Lung (tissue), 12 donors: Measurements from ENCODE around the gene COX4I1. TPM values are rescaled to one million over a fixed set of nuclear protein-coding genes. Genes with fewer than 3 reads are reported as not detected.

Source experiments
- ATAC-seq: fragments of 200-7000 bp; cut with Tn5 transposase; one replicate; pipeline ENCODE4 v1.9.1; 2020; ENCODE audit warnings: moderate number of reproducible peaks; ENCODE audit not compliant: insufficient read depth, low FRiP score
- DNase-seq, 3 donors: peaks; one replicate each; pipeline ENCODE4 v3.0.0-alpha.2; 2013 to 2017
- H3K27ac ChIP-seq, 2 donors: one replicate each; pipeline ENCODE4 v1.5.1; 2013; ENCODE audit warnings: mild to moderate bottlenecking in 2 of 2, moderate library complexity in 2 of 2, control low read depth in 1 of 2, inconsistent platforms in 1 of 2, low read depth in 1 of 2, low read length in 1 of 2
- H3K27me3 ChIP-seq, 3 donors: one replicate each; pipeline ENCODE4 v1.5.1; 2013; ENCODE audit warnings: low read length in 2 of 3; ENCODE audit not compliant: control insufficient read depth in 3 of 3, insufficient read depth in 3 of 3
- H3K36me3 ChIP-seq, 4 donors: one replicate each; pipeline ENCODE4 v1.5.1; 2013; ENCODE audit warnings: low read length in 4 of 4, mild to moderate bottlenecking in 1 of 4, moderate library complexity in 1 of 4; ENCODE audit not compliant: control insufficient read depth in 4 of 4, insufficient read depth in 4 of 4
- H3K4me1 ChIP-seq, 5 donors: one replicate each; pipeline ENCODE4 v1.5.1; 2013; ENCODE audit warnings: low read length in 5 of 5, mild to moderate bottlenecking in 2 of 5, moderate library complexity in 1 of 5; ENCODE audit not compliant: control insufficient read depth in 5 of 5, insufficient read depth in 5 of 5
- H3K4me3 ChIP-seq: one replicate; pipeline ENCODE4 v1.5.1; 2013; ENCODE audit warnings: mild to moderate bottlenecking, control low read depth, moderate library complexity
- H3K9ac ChIP-seq, 2 donors: one replicate each; pipeline ENCODE4 v1.5.1; 2013; ENCODE audit warnings: low read length in 2 of 2, control low read depth in 1 of 2; ENCODE audit not compliant: insufficient read depth in 1 of 2
- H3K9me3 ChIP-seq, 4 donors: one replicate each; pipeline ENCODE4 v1.5.1; 2013; ENCODE audit warnings: low read length in 3 of 4, mild to moderate bottlenecking in 1 of 4, moderate library complexity in 1 of 4; ENCODE audit not compliant: control insufficient read depth in 4 of 4, insufficient read depth in 3 of 4
- WGBS, 2 donors: extraction: QIAGEN DNeasy Blood & Tissue Kit; methylation state at CpG; one replicate each; pipeline ENCODE4 v1.1.7; 2013; 5-methylcytosine and 5-hydroxymethylcytosine counted together
- polyA plus RNA-seq, 2 donors: library from polyadenylated mRNA; stranded (reverse); fragments of 200-250 nt; gene quantifications; one replicate each; pipeline ENCODE4 v1.2.1, GENCODE V29; 2013
- total RNA-seq, 2 donors: library from RNA; depleted of rRNA in 1 of 2; stranded (reverse); fragments of >200 nt in 1 of 2; gene quantifications; one replicate each; pipeline ENCODE4 v1.2.1, GENCODE V29; 2014 to 2021
- TF ChIP-seq, protein P1 (sequence below): IDR thresholded peaks from 2 replicates; pipeline ENCODE4 v1.5.1; 2012; ENCODE audit warnings: mild to moderate bottlenecking; ENCODE audit errors: control extremely low read depth, extremely low read depth
- donor health status: control.
- donor health status: control.
- donor health status: Bipolar disorder and iron deficiency.
- donor health status: healthy.
- donor health status: DM: yes; HTN: yes; CAD: no.

The COX4I1 gene
- total and polyA plus RNA-seq, 4 donors, result 243 to 1,291 (median 532) TPM

DNA sequence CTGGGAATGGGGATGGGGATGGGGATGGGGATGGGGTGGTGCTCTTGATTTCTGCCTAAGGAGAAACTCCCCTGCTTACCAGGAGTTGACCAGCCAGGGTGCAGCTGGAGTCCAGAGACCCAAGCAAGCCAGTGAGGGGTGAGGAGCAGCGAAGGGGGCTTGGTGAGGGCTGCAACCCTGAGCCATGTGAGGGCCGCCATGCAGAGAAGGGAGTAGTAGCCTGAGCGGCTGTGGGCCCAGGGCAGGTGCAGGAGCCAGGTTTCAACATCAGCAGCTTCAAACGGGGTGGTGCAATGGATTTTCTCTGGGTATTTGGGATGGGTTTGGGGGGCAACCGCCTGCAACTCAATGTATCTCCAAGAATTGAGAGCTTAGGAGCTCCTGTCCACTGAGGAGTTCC, 35.2 kb downstream of the COX4I1 start:
- Histone ChIP-seq H3K36me3 (no peaks in the 10 kb centered on the region), H3K9me3 (peaks cover 0 to 4% (median 0%) of the 10 kb centered on the region in 4 donors), H3K9ac (no peak overlapping the region), H3K27ac (no peak overlapping the region), H3K4me1 (peaks cover 0 to 7% (median 0%) of the 10 kb centered on the region in 5 donors), H3K27me3 (peaks cover 0 to 6% (median 0%) of the 10 kb centered on the region in 3 donors), H3K4me3 (no peak overlapping the region)
- TF ChIP-seq, protein P1, sequence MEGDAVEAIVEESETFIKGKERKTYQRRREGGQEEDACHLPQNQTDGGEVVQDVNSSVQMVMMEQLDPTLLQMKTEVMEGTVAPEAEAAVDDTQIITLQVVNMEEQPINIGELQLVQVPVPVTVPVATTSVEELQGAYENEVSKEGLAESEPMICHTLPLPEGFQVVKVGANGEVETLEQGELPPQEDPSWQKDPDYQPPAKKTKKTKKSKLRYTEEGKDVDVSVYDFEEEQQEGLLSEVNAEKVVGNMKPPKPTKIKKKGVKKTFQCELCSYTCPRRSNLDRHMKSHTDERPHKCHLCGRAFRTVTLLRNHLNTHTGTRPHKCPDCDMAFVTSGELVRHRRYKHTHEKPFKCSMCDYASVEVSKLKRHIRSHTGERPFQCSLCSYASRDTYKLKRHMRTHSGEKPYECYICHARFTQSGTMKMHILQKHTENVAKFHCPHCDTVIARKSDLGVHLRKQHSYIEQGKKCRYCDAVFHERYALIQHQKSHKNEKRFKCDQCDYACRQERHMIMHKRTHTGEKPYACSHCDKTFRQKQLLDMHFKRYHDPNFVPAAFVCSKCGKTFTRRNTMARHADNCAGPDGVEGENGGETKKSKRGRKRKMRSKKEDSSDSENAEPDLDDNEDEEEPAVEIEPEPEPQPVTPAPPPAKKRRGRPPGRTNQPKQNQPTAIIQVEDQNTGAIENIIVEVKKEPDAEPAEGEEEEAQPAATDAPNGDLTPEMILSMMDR, result no peak
- DNase-seq (no peak), ATAC-seq (no peak)
- 92 to 93% methylated on average over 5 of the region's 5 CpGs for WGBS, 2 donors

DNA sequence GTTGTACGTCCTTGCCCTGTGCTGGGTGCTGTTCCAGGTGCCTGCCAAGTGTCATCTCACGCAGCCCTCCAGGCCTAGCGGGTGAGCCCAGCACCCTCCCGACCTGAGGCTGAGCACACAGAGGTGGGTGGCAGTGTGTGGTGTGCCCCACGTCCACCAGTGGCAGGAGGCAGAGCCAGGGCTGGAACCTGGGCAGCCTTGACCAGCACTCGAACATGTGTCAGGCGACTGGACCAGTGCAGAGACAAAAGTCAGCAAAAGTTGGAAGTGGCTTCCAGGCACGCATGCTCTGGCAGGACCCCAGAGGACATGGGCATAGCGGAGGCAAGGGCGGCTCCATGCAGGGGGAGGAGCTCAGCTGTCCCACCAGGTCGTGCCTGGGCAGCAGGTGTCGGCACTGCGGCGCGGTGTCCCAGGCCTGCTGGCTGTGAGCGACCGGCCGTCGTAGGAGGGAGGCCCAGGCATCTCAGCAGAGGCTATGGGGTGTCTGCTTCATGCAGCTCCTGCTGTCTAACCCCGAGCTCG, 35.8 kb downstream of the COX4I1 start:
- DNase-seq (no peak), ATAC-seq (no peak)
- Histone ChIP-seq H3K27ac (no peak overlapping the region), H3K36me3 (no peaks in the 10 kb centered on the region), H3K4me3 (no peak overlapping the region), H3K9me3 (peaks cover 0 to 4% (median 0%) of the 10 kb centered on the region in 4 donors), H3K4me1 (peaks cover 0 to 7% (median 0%) of the 10 kb centered on the region in 5 donors), H3K9ac (no peak overlapping the region), H3K27me3 (peaks cover 0 to 6% (median 0%) of the 10 kb centered on the region in 3 donors)
- TF ChIP-seq, protein P1, result no peak
- WGBS, 2 donors, result 84 to 87% methylated on average over 21 of the region's 21 CpGs

DNA sequence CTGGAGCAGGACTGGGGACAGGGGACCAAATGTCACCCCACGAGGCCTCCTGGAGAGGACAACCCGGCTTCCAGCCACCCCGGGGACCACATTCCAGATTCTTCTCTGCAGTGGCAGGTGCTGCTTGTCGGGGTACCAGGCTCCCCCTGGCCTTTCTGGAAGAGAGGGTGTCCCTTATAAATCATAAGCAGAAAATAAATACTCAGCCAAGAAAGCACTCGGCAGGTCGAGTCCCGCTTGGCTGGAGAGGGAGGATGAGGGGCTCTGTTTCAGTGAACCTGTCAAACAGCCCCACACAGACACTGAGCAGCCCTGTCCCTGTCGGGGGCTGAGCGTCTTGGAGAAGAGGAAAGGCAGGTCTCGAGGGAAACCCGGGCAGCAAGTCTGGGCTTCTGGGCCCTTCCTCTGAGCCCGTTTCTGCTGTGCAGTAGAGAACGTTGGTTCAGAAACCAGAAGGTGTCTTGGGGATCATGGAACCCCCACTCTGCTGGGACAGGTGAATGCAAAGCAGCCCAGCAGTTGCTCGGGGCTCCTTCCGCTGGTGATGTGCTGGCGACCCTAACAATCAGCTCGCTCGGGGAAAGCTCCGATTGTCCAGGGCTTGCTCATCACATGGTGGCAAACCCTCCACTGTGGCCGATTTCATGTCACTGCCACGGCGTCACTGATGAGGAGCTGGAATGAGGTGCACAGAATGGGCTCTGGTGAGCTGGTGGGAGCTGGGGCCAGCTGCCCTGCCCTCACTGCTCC, 36.6 kb downstream of the COX4I1 start:
- Histone ChIP-seq H3K36me3 (no peaks in the 10 kb centered on the region), H3K9ac (no peak overlapping the region), H3K9me3 (peaks cover 0 to 4% (median 0%) of the 10 kb centered on the region in 4 donors), H3K4me1 (peaks cover 0 to 7% (median 0%) of the 10 kb centered on the region in 5 donors), H3K4me3 (no peak overlapping the region), H3K27me3 (peaks cover 0 to 6% (median 0%) of the 10 kb centered on the region in 3 donors), H3K27ac (no peak overlapping the region)
- WGBS, 2 donors, result 67 to 82% methylated on average over 22 of the region's 22 CpGs
- no peak for ATAC-seq
- TF ChIP-seq, protein P1, result no peak
- no peak for DNase-seq
